ENCODE results near the gene COL25A1. TPM values are rescaled to one million over a fixed set of nuclear protein-coding genes. Genes with fewer than 3 reads are reported as not detected.

COL25A1 gene
- total RNA-seq, 6 donors from 2014 or later, result 0.15 to 0.79 (median 0.27) TPM; not detected in 2

DNA sequence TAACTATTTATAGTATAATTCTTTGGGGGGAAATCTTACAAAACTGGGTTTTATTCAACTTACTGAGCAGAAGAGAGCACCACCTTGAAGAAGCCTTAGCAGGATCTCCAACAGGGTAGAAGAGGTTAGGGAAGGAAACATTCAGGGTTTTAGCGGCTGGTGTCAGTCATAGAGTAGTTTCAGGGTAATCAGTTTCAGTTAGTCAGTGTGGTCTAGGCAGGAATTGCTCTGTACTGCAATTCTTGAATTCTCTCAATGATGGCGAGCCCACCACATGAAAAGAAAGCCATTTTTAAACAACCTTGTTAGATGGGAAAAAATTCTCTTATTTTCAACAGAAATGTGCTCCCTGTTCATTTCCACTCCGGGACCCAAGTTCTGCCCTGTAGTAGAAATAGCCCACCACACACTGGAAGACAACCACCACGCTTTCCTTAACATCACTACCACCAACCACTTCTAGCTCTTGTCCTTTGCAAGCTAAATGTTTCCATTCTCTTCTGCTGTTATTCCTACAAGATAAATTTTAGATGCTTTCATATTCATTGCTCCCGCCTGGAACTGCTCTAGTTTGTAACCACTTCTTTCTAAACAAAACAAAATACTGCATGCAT is 25.9 kb downstream of the COL25A1 start:
- TF ChIP-seq POLR2A (IDR thresholded peaks at IDR 0.05) (no peak), POLR2AphosphoS5 (IDR thresholded peaks at IDR 0.05) (no peak), EP300 (IDR thresholded peaks at IDR 0.05) (no peak)
- TF ChIP-seq, protein P1, sequence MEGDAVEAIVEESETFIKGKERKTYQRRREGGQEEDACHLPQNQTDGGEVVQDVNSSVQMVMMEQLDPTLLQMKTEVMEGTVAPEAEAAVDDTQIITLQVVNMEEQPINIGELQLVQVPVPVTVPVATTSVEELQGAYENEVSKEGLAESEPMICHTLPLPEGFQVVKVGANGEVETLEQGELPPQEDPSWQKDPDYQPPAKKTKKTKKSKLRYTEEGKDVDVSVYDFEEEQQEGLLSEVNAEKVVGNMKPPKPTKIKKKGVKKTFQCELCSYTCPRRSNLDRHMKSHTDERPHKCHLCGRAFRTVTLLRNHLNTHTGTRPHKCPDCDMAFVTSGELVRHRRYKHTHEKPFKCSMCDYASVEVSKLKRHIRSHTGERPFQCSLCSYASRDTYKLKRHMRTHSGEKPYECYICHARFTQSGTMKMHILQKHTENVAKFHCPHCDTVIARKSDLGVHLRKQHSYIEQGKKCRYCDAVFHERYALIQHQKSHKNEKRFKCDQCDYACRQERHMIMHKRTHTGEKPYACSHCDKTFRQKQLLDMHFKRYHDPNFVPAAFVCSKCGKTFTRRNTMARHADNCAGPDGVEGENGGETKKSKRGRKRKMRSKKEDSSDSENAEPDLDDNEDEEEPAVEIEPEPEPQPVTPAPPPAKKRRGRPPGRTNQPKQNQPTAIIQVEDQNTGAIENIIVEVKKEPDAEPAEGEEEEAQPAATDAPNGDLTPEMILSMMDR (IDR thresholded peaks at IDR 0.05), result no peak
- no peak for DNase-seq
- 85 to 89% methylated on average over 5 of the region's 5 CpGs for WGBS, 2 donors

DNA sequence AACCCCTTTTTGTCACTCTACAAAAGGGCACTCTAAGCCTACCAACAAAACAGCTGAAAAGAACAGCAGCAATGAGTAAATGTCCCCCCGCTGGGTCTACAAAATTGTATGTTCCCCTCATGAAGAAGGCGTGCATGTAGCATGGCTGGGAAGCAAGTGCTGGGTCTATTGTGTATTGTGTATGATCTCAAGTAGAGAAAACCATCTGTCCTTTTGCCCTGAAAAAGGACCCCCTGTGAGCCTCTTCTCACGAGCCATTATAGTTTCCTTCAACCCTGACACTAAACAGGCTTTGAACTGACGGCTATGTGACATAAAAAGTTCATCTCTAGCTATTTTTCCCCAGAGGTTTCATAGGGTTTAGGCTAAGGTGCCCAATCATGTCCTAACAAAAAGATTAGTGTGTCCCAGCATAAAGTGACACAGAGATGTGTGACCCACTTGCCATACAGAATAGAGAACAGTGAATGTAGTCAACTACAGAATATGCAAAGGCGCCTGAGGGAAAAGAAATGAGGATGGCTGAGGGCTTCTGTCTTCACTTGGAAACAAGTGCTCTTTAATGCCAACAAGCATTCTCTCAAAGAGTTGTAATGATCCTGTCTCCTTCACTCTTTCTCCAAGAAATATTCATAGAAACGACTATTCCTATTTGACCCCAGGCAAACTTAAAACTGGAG is 27.3 kb downstream of the COL25A1 start:
- no peak overlapping the region for H3K27ac ChIP-seq
- no peak for ATAC-seq (ENCODE audit: low FRiP score in 2 of 2)
- no peak for DNase-seq
- H3K4me3 ChIP-seq, result no peak overlapping the region
- H3K27me3 ChIP-seq, result no peaks in the 10 kb centered on the region
- no peaks in the 10 kb centered on the region for H3K9me3 ChIP-seq
- WGBS, 2 donors, result 87 to 94% methylated on average over 6 of the region's 6 CpGs
- H3K4me1 ChIP-seq, result no peaks in the 10 kb centered on the region
- H3K36me3 ChIP-seq, result no peaks in the 10 kb centered on the region
- no peak for TF ChIP-seq POLR2A (IDR thresholded peaks at IDR 0.05)
- TF ChIP-seq, protein P1 (IDR thresholded peaks at IDR 0.05), result no peak
- TF ChIP-seq POLR2AphosphoS5 (IDR thresholded peaks at IDR 0.05), result no peak
- no peak for TF ChIP-seq EP300 (IDR thresholded peaks at IDR 0.05)

More for the DNA sequence above, 25.9 kb downstream of the COL25A1 start:
- ATAC-seq (ENCODE audit: low FRiP score in 2 of 2), result no peak
- no peak overlapping the region for H3K27ac ChIP-seq
- H3K4me3 ChIP-seq, result no peak overlapping the region
- no peaks in the 10 kb centered on the region for H3K36me3 ChIP-seq
- H3K4me1 ChIP-seq, result no peaks in the 10 kb centered on the region
- H3K27me3 ChIP-seq, result no peaks in the 10 kb centered on the region
- H3K9me3 ChIP-seq, result no peaks in the 10 kb centered on the region

DNA sequence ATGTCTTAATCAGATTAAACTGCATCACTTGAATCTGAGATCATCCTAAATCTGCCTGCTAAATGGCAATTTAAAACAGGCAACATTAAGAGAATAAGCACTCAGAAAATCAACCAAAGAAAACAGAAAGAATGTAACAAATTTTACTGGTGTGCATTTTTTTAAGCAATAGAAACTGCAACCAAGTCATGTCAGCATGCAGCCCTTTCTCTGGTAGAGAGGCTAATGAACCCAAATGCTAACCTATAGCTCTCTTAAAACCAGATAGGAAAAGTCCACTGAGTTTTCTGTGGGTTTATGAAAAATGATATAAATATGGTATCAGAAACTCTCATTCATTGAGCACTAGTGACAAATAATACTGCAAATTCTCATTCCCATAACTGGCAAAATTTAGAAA is 35.6 kb downstream of the COL25A1 start:
- Histone ChIP-seq H3K4me1 (no peaks in the 10 kb centered on the region), H3K4me3 (no peak overlapping the region), H3K36me3 (no peaks in the 10 kb centered on the region), H3K9me3 (no peaks in the 10 kb centered on the region), H3K27me3 (no peaks in the 10 kb centered on the region), H3K27ac (no peak overlapping the region)
- TF ChIP-seq, protein P1 (IDR thresholded peaks at IDR 0.05), result no peak
- ATAC-seq (ENCODE audit: low FRiP score in 2 of 2) (no peak), DNase-seq (no peak)

DNA sequence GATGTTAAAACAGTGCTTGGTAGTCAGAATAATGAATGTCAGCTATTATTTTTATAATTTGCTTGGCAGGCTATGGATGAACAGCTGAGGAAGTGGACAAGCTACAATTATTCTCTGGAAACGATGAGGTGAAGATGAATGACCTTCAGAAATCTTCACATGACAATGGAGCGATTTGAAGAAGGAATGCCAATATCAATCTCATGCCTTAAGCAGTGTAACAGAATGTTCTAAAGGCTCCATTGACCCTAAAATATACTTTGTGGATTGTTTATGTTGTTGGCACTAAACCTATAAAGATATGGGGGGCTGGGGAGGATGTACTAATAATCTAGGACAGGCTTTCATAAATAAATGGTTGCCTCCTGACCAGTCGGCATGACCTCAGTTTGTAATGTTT is 36.2 kb downstream of the COL25A1 start:
- WGBS, 2 donors, result 62 to 72% methylated on average over 3 of the region's 3 CpGs
- DNase-seq, result no peak
- H3K4me3 ChIP-seq, result no peak overlapping the region
- H3K4me1 ChIP-seq, result no peaks in the 10 kb centered on the region
- H3K27me3 ChIP-seq, result no peaks in the 10 kb centered on the region
- no peak overlapping the region for H3K27ac ChIP-seq
- H3K36me3 ChIP-seq, result no peaks in the 10 kb centered on the region
- no peak for ATAC-seq (ENCODE audit: low FRiP score in 2 of 2)
- TF ChIP-seq POLR2AphosphoS5 (IDR thresholded peaks at IDR 0.05), result no peak
- no peak for TF ChIP-seq EP300 (IDR thresholded peaks at IDR 0.05)
- TF ChIP-seq POLR2A (IDR thresholded peaks at IDR 0.05), result no peak
- TF ChIP-seq, protein P1 (IDR thresholded peaks at IDR 0.05), result no peak
- H3K9me3 ChIP-seq, result no peaks in the 10 kb centered on the region

DNA sequence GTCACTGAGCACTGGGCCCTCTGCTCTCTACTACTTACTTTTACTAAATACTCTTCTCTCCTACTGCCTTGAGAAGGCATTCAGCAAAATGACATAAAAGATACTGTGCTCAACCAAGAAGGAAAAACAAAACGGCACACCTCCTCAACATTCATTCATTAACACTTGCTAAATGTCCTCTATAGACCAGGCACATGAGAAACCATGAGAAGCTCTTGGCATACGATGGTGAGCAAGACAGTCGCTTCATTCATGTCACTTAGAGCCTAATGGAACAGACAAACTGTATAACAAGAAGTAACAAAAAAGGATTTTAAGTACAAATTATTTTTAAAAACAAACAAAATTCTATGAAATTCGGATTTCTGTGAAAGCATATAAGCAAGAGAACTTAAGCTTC is 38.7 kb downstream of the COL25A1 start:
- ATAC-seq (ENCODE audit: low FRiP score in 2 of 2), result no peak
- WGBS, 2 donors, result 79 to 89% methylated on average over 4 of the region's 4 CpGs
- Histone ChIP-seq H3K36me3 (no peaks in the 10 kb centered on the region), H3K27ac (no peak overlapping the region), H3K27me3 (no peaks in the 10 kb centered on the region), H3K9me3 (no peaks in the 10 kb centered on the region), H3K4me3 (no peak overlapping the region), H3K4me1 (no peaks in the 10 kb centered on the region)
- no peak for TF ChIP-seq POLR2AphosphoS5 (IDR thresholded peaks at IDR 0.05)
- no peak for TF ChIP-seq EP300 (IDR thresholded peaks at IDR 0.05)
- no peak for TF ChIP-seq POLR2A (IDR thresholded peaks at IDR 0.05)
- TF ChIP-seq, protein P1 (IDR thresholded peaks at IDR 0.05), result no peak
- DNase-seq, result no peak

Measured in upper lobe of left lung (tissue), 6 donors.